ENCODE measurements around the gene HP1BP3.
"Not testable (repeated sequence)": the region's sequence is repeated elsewhere in the genome, so short reads cannot be mapped to it uniquely, and the experiment has no call there.

Gene HP1BP3

GRCh38 chr1:20787029-20787839 lies at the start of gene HP1BP3:
Gene HP1BP3, minus strand, starts transcription at chr1:20787307. Its CDS starts 6,867 bp downstream, at chr1:20780440.
- peak; percentile 67 for DNase-seq

GRCh38 chr1:20836230-20836629 lies 49.1 kb upstream of the HP1BP3 start:
- DNase-seq, result no peak

DNA sequence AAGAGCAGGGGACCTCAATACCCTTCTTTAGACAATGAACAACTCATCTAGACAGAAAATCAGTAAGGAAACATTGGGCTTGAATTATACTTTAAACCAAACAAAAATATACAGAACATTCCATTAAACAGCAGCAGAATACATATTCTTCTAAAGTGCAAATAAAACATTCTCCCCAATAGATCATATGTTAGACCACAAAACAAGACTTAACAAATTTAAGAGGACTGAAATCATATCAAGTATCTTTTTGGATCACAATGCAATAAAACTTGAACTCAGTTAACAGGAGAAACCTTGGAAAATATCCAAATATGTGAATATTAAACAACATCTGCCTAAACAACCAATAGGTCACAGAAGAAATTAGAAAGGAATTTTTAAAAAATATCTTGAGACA lies 47.7 kb upstream of the HP1BP3 start:
- DNase-seq, result no peak

DNA sequence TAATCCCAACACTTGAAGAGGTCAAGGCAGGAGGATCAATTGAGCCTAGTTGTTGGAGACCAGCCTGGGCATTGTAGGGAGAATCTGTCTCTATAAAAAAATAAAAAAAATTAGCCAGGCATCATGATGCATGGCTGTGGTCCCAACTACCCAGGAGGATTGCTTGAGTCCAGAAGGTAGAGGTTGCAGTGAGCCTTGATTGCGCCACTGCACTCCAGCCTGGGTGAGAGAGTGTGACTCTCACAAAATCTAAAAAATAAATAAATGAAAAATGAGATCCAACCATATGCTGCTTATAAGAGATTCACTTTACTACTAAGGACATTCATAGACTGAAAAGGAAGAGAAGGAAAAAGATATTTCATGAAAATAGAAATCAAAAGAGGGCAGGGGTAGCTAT lies 47.1 kb upstream of the HP1BP3 start:
- no peak for DNase-seq

GRCh38 chr1:20830378-20830777 lies 43.3 kb upstream of the HP1BP3 start:
- no peak for DNase-seq

DNA sequence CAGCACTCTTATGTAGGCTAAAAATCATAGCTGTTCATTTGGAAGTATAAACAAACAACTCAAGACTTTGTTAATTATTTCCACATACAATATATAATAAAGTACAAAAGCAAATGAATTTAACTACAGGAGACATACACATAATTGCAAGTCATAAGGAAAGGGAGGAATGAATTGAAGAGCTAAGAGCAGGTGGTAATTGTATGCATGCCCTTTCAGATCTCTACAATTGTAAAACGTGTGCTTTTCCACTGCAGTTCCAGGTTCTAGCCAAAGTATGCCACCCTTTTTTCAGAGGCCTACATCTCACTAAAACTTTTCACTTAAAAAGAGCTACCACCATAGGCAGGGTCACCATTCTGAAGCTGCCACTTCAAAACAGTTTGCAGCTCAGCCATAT lies 42.8 kb upstream of the HP1BP3 start:
- no peak for DNase-seq

- no peak for DNase-seq
Measured at GRCh38 chr1:20829531-20829930, 42.4 kb upstream of the HP1BP3 start.

DNA sequence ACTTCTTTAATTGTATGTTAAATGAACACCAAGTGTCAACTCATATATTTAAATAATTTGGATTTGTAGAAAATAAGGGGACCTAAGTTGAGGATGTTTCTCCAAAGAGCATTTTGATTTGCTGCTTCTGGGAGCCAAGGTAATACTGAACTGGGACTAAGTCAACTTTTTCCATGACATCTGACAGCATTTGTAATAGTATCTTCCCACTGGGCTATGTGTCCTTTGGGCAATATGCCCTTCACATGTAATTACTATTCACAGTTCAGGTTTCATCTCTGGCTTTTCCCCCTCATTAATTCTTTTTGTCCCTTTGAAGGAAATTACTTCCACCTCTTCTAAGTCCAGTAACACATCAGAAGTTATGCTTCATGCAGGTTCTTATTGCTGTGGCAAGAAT lies 36.7 kb upstream of the HP1BP3 start:
- DNase-seq, result no peak

DNA sequence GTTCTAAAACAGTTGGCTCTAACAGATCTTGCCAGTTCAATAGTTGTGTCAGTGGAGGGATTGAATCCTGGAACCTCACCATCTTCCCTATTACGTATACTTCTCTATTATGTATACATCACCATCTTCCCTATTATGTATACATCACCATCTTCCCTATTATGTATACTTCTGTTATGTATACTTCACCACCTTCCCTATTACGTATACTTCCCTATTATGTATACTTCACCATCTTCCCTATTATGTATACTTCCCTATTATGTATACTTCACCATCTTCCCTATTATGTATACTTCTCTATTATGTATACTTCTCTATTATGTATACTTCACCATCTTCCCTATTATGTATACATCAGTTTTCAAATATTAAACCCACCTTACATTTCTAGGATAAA lies 34.4 kb upstream of the HP1BP3 start:
- DNase-seq, result no peak

DNA sequence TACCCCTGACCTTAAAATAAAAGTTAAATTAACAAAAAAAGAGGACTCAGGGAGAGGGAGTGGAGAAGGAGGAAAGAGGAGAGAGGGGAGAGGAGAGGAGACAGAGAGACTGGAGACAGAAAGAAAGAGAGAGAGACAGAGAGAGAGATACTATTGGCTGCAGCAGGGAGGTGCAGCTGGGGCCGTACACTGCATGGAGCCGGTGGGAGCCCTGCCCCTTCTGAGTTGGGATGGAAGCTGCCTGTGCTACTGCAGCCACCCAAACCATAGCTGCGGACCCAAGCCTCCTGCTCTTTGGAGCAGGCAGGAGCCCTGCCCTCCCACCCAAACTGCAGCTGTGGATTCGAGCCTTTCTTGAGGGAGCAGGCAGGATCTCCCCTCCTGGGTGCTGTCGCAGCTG lies 32.7 kb upstream of the HP1BP3 start:
- DNase-seq, result no peak

DNA sequence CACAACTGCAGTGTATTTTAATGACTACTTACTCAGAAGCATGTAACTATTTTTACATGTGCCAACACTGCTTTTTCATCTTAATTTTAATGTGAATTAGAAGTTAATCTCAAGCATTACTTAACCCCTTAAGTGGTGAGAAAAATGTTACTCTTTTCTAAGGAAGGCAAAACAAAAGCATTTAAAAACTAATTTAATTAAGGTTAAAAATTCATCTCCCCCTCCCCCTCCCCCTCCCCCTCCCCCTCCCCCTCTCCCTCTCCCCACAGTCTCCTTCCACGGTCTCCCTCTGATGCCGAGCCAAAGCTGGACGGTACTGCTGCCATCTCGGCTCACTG lies 27.4 kb upstream of the HP1BP3 start:
- DNase-seq, result no peak

- no peak for DNase-seq
Measured at GRCh38 chr1:20811916-20812315, 24.8 kb upstream of the HP1BP3 start.

- DNase-seq, result no peak
Measured at GRCh38 chr1:20793236-20793635, 6.1 kb upstream of the HP1BP3 start.

DNA sequence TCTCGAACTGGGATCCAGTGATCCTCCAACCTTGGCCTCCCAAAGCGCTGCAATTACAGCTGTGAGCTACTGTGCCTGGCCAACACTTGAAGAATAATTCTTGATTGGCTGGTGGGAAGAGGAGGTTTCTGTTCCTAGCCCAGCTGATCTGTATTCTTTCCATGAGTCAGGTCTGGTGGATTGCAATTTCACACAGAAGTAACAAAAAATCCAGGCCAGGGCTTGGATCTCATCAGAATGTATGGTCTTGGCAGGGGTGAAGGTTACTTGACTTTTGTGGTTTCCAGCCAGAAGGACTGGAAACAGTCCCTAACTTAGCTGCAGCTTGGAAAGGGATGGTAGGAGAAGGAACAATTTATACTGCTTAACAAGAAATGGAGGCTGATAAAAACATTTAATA lies 5.1 kb upstream of the HP1BP3 start:
- DNase-seq, result no peak

GRCh38 chr1:20790785-20791184 lies 3.7 kb upstream of the HP1BP3 start:
- no peak for DNase-seq

DNA sequence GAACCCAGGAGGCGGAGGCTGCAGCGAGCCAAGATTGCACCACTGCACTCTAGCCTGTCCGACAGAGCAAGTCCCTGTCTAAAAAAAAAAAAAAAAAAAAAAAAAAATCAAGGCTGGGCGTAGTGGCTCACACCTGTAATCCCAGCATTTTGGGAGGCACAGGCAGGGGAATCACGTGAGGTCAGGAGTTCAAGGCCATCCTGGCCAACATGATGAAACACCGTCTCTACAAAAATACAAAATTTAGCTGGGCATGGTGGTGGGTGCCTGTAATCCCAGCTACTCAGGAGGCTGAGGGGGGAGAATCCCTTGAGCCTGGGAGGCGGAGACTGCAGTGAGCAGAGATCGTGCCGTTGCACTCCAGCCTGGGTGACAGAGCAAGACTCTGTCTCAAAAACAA lies 2.5 kb upstream of the HP1BP3 start:
- not testable (repeated sequence) for DNase-seq

DNA sequence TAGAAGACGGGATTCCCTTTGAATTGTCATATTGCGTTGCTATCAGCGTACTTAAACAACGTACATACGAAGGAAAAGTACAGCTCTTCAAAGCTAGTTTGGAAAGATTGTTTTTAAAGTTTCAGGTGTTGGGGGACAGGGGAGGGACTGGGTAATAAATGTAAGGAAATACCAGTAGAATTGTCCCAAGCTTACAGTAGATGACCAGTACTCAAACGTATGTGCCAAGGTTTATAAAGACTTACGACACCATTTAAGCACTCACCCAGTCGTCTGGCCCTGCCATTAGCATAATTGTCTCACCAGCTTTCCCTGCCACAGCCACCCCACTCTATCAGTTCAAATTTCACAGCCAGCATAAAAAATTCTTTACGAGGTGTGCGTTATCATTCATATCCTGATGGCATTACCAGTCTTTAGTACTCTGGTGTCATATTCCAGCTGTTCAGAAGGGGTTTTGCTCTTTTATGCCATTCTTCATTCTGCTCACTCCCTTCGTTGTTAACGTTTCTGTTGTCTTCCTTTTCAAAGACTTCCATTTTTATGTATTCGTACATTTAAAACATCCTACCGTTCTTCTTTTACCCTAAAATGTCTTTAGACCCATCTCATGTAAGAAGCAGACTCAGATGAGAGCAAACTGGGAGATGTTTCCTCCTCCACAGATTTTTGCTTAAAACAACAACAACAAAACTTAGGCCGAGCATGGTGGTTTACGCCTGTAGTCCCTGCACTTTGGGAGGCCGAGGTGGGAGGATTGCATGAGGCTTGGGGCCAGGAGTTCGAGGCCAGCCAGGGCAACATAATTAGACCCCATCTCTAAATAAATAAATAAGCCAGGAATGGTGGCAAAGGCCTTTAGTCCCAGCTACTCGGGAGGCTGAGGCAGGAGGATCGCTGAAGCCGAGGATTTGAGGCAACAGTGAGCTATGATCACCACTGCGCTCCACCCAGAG lies 1.0 kb upstream of the HP1BP3 start:
- DNase-seq, result no peak

DNA sequence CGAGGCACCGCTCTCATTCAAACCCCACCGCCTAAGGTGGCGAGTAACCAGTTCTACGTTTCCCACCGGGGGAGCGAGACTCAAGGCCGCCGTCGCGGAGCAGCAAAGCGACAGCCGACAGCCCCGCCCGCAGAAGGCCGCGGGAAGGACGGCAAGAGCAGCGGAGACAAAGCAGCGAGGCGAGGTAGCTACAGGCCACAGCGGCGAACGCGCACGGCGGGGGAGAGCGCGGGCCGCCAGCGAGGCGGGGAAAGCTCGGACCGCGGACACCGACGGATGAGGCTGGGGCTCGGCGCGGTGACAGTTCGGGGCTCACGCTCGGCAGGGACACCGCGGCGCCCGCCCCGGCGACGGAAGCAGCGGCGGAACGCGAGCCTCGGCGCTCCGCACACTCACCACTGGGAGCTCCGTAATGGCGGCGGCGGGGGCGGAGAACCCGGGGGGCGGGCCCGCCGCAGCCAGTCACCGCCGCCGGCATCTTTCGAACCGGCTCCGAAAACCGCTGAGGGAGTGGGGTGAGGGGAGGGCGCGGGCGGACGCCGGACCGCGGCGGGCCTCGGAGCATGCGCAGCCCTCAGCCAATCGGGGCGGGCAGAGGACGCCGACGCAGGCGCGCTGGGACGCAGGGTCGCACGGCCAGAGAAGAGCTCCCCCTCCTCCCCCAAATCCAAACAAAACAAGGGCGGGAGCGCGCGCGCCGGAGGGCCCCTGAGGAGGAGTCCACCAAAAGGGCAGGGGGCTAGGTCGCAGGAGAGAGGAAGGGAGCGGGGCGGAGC lies 666 bp downstream of the HP1BP3 start:
- peak; percentile 93 for DNase-seq

GRCh38 chr1:20785907-20786252 lies 1.2 kb downstream of the HP1BP3 start:
- DNase-seq, result no peak

- no peak for DNase-seq
Measured at GRCh38 chr1:20775700-20776099, 11.4 kb downstream of the HP1BP3 start.

DNA sequence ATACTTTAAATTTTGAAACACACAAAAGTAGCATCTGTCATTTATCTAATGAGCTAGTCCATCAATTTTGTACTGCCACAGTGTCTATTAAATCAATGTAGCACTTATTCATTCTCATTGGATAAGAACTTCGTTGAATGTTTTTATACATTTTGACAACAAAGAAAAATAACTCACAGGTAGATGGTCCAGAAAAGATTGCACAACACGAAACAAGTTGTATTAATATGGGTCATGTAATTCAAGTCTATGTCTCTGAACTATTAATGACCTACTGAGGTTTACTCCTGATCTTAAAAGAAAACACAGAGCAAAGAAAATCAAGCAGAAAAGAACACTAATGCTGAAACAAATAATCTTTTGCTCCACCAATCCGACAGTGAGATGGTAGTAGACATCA lies 15.3 kb downstream of the HP1BP3 start:
- DNase-seq, result no peak

DNA sequence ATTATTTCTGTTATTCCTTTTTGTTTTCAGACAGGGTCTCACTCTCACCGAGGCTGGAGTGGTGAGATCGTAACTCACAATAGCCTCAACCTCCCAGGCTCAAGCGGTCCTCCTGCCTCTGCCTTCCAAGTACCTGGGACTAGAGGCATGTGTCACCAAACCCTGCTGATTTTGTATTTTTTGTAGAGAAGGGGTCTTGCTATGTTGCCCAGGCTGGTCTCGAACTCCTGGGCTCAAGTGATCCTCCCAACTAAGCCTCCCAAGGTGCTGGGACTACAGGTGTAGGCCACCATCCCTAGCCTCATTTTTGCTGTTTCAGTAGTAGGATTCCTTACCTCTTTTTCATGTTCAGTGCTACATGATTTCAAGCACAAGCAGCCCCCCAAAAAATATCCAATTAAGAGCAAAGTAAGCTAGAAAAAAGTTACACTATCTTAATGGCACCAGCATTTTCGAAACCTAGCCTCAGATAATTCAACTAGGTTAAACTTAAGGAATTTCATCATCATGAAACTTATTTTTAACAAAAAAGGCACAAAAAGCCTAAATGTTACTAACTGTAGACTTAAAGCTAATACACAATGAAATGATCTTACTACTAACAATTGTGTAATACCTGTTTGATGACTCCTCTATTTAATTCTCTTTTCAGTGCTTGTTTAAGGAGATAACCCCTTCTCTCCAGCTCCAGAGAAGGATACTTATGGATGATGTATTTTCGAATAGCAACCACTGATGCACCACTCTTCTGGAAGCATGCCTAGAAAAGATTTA lies 16.6 kb downstream of the HP1BP3 start:
- no peak for DNase-seq

- DNase-seq, result no peak
Measured at GRCh38 chr1:20767271-20767670, 19.8 kb downstream of the HP1BP3 start.

All from midbrain (tissue), 1 donor.